K562 (cell line): ENCODE measurements around the gene RNF123. TPM values are rescaled to one million over a fixed set of nuclear protein-coding genes. Genes with fewer than 3 reads are reported as not detected.

Experiments used
- BACH1 ChIP-seq: fragments of 200-800 bp; sonication (Bioruptor generic); IDR thresholded peaks from 2 replicates; pipeline ENCODE4 v1.6.1; 2016; ENCODE audit warnings: missing genetic modification characterization, missing compliant biosample characterization
- ELF4 ChIP-seq: fragments of 450-650 bp; formaldehyde crosslinking; IDR thresholded peaks from 2 replicates; pipeline ENCODE4 v1.4.0; 2022; ENCODE audit warnings: missing genetic modification characterization
- GABPA ChIP-seq: fragments of 200-800 bp; sonication (Bioruptor generic); conservative IDR thresholded peaks from 2 replicates; pipeline ENCODE4 v1.6.1; 2016; ENCODE audit warnings: low read depth, missing genetic modification characterization, missing compliant biosample characterization
- HBP1 ChIP-seq: fragments of 450-650 bp; formaldehyde crosslinking; IDR thresholded peaks from 2 replicates; pipeline ENCODE4 v1.4.0; 2022; ENCODE audit warnings: missing genetic modification characterization
- KDM5B ChIP-seq: fragments of 200-600 bp; sonication (generic); IDR thresholded peaks from 2 replicates; pipeline ENCODE4 v1.6.1; 2012; ENCODE audit warnings: low read depth, mild to moderate bottlenecking, moderate library complexity, low read length, control low read depth, inconsistent platforms; ENCODE audit not compliant: insufficient replicate concordance
- KLF13 ChIP-seq: fragments of 450-650 bp; IDR thresholded peaks from 2 replicates; pipeline ENCODE4 v1.6.1; 2016; ENCODE audit warnings: missing genetic modification characterization, low read depth, mild to moderate bottlenecking, missing compliant biosample characterization, moderate library complexity, borderline replicate concordance
- POLR3G ChIP-seq: IDR thresholded peaks from 2 replicates; pipeline ENCODE4 v1.6.1; 2011; ENCODE audit not compliant: insufficient read length, insufficient replicate concordance; ENCODE audit errors: extremely low read depth
- RBM17 ChIP-seq: fragments of 200-400 bp; formaldehyde crosslinking; IDR thresholded peaks from 2 replicates; pipeline ENCODE4 v1.6.1; 2017; ENCODE audit warnings: low read depth, mild to moderate bottlenecking, low read length, borderline replicate concordance
- SFPQ ChIP-seq: fragments of 200-400 bp; formaldehyde crosslinking; IDR thresholded peaks from 2 replicates; pipeline ENCODE4 v1.6.1; 2017; ENCODE audit warnings: mild to moderate bottlenecking, low read depth, low read length, moderate library complexity
- SIN3B ChIP-seq: fragments of 450-650 bp; IDR thresholded peaks from 2 replicates; pipeline ENCODE4 v1.6.1; 2017; ENCODE audit warnings: low read depth, mild to moderate bottlenecking, moderate library complexity
- SMAD3 ChIP-seq: fragments of 450-650 bp; formaldehyde crosslinking; conservative IDR thresholded peaks from 2 replicates; pipeline ENCODE4 v1.4.0; 2020; ENCODE audit warnings: mild to moderate bottlenecking
- SPI1 ChIP-seq: IDR thresholded peaks from 2 replicates; pipeline ENCODE4 v1.6.1; 2011; ENCODE audit warnings: low read depth, low read length, control low read depth, borderline replicate concordance
- STAT5B ChIP-seq: fragments of 250-450 bp; sonication (Bioruptor Pico); IDR thresholded peaks from 2 replicates; pipeline ENCODE4 v1.8.0; 2021; ENCODE audit warnings: mild to moderate bottlenecking, inconsistent platforms
- TCF7 ChIP-seq: sonication (generic); IDR thresholded peaks from 2 replicates; pipeline ENCODE4 v1.6.1; 2016; ENCODE audit warnings: antibody characterized with exemption, borderline replicate concordance
- ZBTB34 ChIP-seq: fragments of 250-450 bp; sonication (Bioruptor Pico); IDR thresholded peaks from 2 replicates; pipeline ENCODE4 v1.8.0; 2021; ENCODE audit warnings: mild to moderate bottlenecking, moderate library complexity
- ZBTB7A ChIP-seq: IDR thresholded peaks from 2 replicates; pipeline ENCODE4 v1.6.1; 2011; ENCODE audit warnings: low read depth, mild to moderate bottlenecking, low read length, moderate library complexity, borderline replicate concordance; ENCODE audit not compliant: control insufficient read depth
- ZNF174 ChIP-seq: fragments of 250-450 bp; sonication (Bioruptor Pico); IDR thresholded peaks from 2 replicates; pipeline ENCODE4 v1.4.0; 2020; ENCODE audit warnings: mild to moderate bottlenecking
- ZSCAN32 ChIP-seq: fragments of 450-650 bp; formaldehyde crosslinking; IDR thresholded peaks from 2 replicates; pipeline ENCODE4 v1.4.0; 2020; ENCODE audit warnings: mild to moderate bottlenecking, moderate library complexity
- polyA plus RNA-seq, 8 experiments: library from polyadenylated mRNA; depleted of rRNA in 4 of 8; stranded (reverse) in 5 of 8; unstranded in 3 of 8; fragments of >200 nt; fragmentation: Nextera tagmentation in 2 of 8; fragmentation: Illumina TruSeq in 1 of 8; extraction: Ambion mirVana in 2 of 8; extraction: Trizol in 1 of 8; gene quantifications; 2 replicates each; pipeline versions ENCODE4 v1.2.1 to v1.2.3, GENCODE V29; 2011 to 2014; ENCODE audit warnings: inconsistent platforms in 1 of 8, missing spikeins in 1 of 8
- total RNA-seq, 7 experiments: library from RNA; depleted of rRNA in 6 of 7; stranded (reverse); fragments of >200 nt in 6 of 7; fragmentation: Illumina TruSeq in 2 of 7; extraction: Trizol in 2 of 7; gene quantifications; 2 replicates each; pipeline versions ENCODE4 v1.2.1 to v1.2.3, GENCODE V29; 2011 to 2021; ENCODE audit warnings: low replicate concordance in 1 of 7

Gene RNF123
- total and polyA plus RNA-seq, 9 of the 15 experiments (the other 6 are each of a cell fraction or from before 2014, with no cell fraction given) = 8.7 to 53.1 (median 17.5) TPM

- TF ChIP-seq POLR3G (no peak), SFPQ (no peak), SIN3B (peak; percentile 80), KDM5B (peak; percentile 57), BACH1 (tag) (no peak), KLF13 (no peak), ZBTB7A (peak; percentile 12; the same call in 1 of the 2 replicates), STAT5B (CRISPR knock-in tag) (no peak), SMAD3 (CRISPR knock-in tag) (no peak), ZSCAN32 (0 out of 2 replicates have a peak, but pooled peaks have one; percentile 28), HBP1 (peak; percentile 64; the same call in 1 of the 2 replicates), ZBTB34 (CRISPR knock-in tag) (no peak), ZNF174 (CRISPR knock-in tag) (no peak), TCF7 (no peak), RBM17 (no peak), SPI1 (no peak), GABPA (tag) (peak; percentile 89), ELF4 (CRISPR knock-in tag) (peak; percentile 60; the same call in 1 of the 2 replicates)
These were observed at the start of gene RNF123, which contains the start of gene MST1 (continued) for GRCh38 chr3:49689046-49689907.
